Loucy (cell line): Measurements from ENCODE around the gene CHST12.

Experiments
- EZH2phosphoT487 ChIP-seq: fragments of 200-600 bp; IDR thresholded peaks from 2 replicates; pipeline ENCODE4 v1.6.1; 2018; ENCODE audit warnings: antibody characterized with exemption, mild to moderate bottlenecking, moderate library complexity, borderline replicate concordance
- TF ChIP-seq, protein P1 (sequence below): fragments of 200-600 bp; sonication (generic); conservative IDR thresholded peaks from 2 replicates; pipeline ENCODE4 v1.5.1; 2014; ENCODE audit warnings: mild to moderate bottlenecking, antibody characterized with exemption, low read length

DNA sequence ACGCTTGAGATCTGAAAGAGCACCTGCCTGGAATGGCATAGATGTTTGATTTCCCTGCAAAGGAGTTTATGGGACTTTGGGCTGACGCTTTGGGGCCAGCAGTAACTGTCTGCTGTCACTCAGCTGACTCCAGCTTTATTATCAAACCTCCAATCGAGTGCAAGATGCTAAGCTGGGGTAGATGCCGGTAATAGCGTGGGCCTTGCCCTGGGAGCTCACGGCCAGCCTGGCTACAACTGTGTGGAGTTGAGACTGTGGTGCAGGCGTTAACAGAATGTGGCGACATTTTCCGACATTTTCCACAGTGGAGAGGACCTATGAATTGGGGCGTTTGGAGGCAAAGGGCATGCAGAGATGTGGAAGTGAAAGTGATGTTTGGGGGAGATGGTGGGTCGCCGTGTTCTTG is 1.3 kb downstream of the CHST12 start:
- TF ChIP-seq, protein P1, sequence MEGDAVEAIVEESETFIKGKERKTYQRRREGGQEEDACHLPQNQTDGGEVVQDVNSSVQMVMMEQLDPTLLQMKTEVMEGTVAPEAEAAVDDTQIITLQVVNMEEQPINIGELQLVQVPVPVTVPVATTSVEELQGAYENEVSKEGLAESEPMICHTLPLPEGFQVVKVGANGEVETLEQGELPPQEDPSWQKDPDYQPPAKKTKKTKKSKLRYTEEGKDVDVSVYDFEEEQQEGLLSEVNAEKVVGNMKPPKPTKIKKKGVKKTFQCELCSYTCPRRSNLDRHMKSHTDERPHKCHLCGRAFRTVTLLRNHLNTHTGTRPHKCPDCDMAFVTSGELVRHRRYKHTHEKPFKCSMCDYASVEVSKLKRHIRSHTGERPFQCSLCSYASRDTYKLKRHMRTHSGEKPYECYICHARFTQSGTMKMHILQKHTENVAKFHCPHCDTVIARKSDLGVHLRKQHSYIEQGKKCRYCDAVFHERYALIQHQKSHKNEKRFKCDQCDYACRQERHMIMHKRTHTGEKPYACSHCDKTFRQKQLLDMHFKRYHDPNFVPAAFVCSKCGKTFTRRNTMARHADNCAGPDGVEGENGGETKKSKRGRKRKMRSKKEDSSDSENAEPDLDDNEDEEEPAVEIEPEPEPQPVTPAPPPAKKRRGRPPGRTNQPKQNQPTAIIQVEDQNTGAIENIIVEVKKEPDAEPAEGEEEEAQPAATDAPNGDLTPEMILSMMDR: no peak
- no peak for TF ChIP-seq EZH2phosphoT487
